Pancreas (tissue), 10 donors: ENCODE results near the gene IL23A. TPM values are rescaled to one million over a fixed set of nuclear protein-coding genes. Genes with fewer than 3 reads are reported as not detected.

Experiments used
- ATAC-seq, 4 donors: fragments of 200-7000 bp; cut with Tn5 transposase; one replicate each; pipeline versions ENCODE4 v1.8.0 to v1.9.1; 2020; ENCODE audit warnings: mild to moderate bottlenecking in 4 of 4, moderate library complexity in 4 of 4
- DNase-seq, 6 donors: peaks; one replicate each; pipeline ENCODE4 v3.0.0-alpha.2; 2020
- FAIRE-seq: peaks from 2 replicates; lab custom pipeline; 2012; peaks lifted over from hg19 to GRCh38; lab: Jason Lieb, UNC
- H3K27ac ChIP-seq, 4 donors: fragments of 200-600 bp; sonication (generic); 1 replicate in 3 of 4; 2 replicates in 1 of 4; pipeline versions ENCODE4 v1.5.0 to v1.8.0; 2020
- H3K27me3 ChIP-seq, 4 donors: fragments of 200-600 bp; one replicate each; pipeline ENCODE4 v1.8.0; 2021
- H3K36me3 ChIP-seq, 3 donors: fragments of 200-600 bp; sonication (generic) in 1 of 3; one replicate each; pipeline versions ENCODE4 v1.5.0 to v1.8.0; 2020 to 2021
- H3K4me1 ChIP-seq, 3 donors: fragments of 200-600 bp; one replicate each; pipeline ENCODE4 v1.8.0; 2021
- H3K4me3 ChIP-seq, 4 donors: fragments of 200-600 bp; sonication (generic) in 2 of 4; one replicate each; pipeline versions ENCODE4 v1.5.0 to v1.8.0; 2020 to 2021
- H3K9me3 ChIP-seq, 4 donors: fragments of 200-600 bp; one replicate each; pipeline ENCODE4 v1.8.0; 2021
- CTCF ChIP-seq, 4 donors: fragments of 200-600 bp; sonication (generic) in 3 of 4; IDR thresholded peaks; one replicate each; pipeline versions ENCODE4 v1.5.0 to v1.8.0; 2021; ENCODE audit warnings: antibody characterized with exemption in 4 of 4
- WGBS, 2 donors: extraction: QIAGEN DNeasy Blood & Tissue Kit; methylation state at CpG; one replicate each; pipeline ENCODE4 v1.1.7; 2013; 5-methylcytosine and 5-hydroxymethylcytosine counted together
- intact Hi-C, 3 donors: fragments of 100-400 bp; cut with DNase I; formaldehyde crosslinking; loops; one replicate each; pipeline versions ENCODE4 v1.11.1 to v1.14.2; 2022
- polyA plus RNA-seq, 2 donors: library from polyadenylated mRNA; stranded (reverse); fragments of 200-250 nt; gene quantifications; one replicate each; pipeline ENCODE4 v1.2.3, GENCODE V29; 2013
- total RNA-seq, 6 donors: library from RNA; stranded (reverse); fragmentation: NEBNext Ultra II Directional in 4 of 6; extraction: Animal tissue kit (Norgen Biotek cat#: 25700) in 4 of 6; gene quantifications; one replicate each; pipeline versions ENCODE4 v1.2.1 to v1.2.4, GENCODE V29; 2021 to 2023
- donor health status: healthy with polysubstance abuse.
- donor health status: DM: no; HTN: no; CAD: no; lungs with moderate emphysema.
- donor health status: DM: no; HTN: no; CAD: no.
- donor health status: control.
- donor health status: control.
- donor health status: Bipolar disorder and iron deficiency.
- donor health status: DM: yes; HTN: yes; CAD: no.
- donor health status: DM: no; HTN: no; CAD: no.
- donor health status: DM: no; HTN: no; CAD: no.
- donor health status: DM: yes; HTN: yes; CAD: no.

Gene IL23A
- total and polyA plus RNA-seq, 8 donors: 0.20 to 3.7 (median 0.41) TPM; not detected in 1

GRCh38 chr12:56304872-56305590 lies 33.7 kb upstream of the IL23A start:
- no peaks in the 10 kb centered on the region for H3K9me3 ChIP-seq
- WGBS, 2 donors: 92 to 93% methylated on average over 8 of the region's 8 CpGs
- peaks cover 0 to 5% (median 3%) of the 10 kb centered on the region in 3 donors for H3K4me1 ChIP-seq
- no peak overlapping the region for H3K4me3 ChIP-seq
- TF ChIP-seq CTCF (IDR thresholded peaks at IDR 0.05): no peak
- H3K27me3 ChIP-seq: no peaks in the 10 kb centered on the region
- DNase-seq: no peak
- intact Hi-C loops: no loop called here
- no peak overlapping the region for H3K27ac ChIP-seq
- FAIRE-seq: no peak
- peaks cover 0 to 7% (median 5%) of the 10 kb centered on the region in 3 donors for H3K36me3 ChIP-seq
- no peak for ATAC-seq

- Histone ChIP-seq H3K36me3 (peaks cover 0 to 7% (median 5%) of the 10 kb centered on the region in 3 donors), H3K4me3 (no peak overlapping the region), H3K27ac (no peak overlapping the region), H3K27me3 (no peaks in the 10 kb centered on the region), H3K4me1 (no peaks in the 10 kb centered on the region), H3K9me3 (no peaks in the 10 kb centered on the region)
- no peak for FAIRE-seq
- no peak for TF ChIP-seq CTCF (IDR thresholded peaks at IDR 0.05)
- intact Hi-C loops: no loop called here
- WGBS, 2 donors: 94 to 96% methylated on average over 7 of the region's 7 CpGs
- ATAC-seq: no peak
- no peak for DNase-seq
These were observed 31.3 kb upstream of the IL23A start for GRCh38 chr12:56307221-56307965.

GRCh38 chr12:56308714-56309113 lies 30.0 kb upstream of the IL23A start:
- TF ChIP-seq CTCF (IDR thresholded peaks at IDR 0.05): no peak
- H3K4me3 ChIP-seq: no peak overlapping the region
- ATAC-seq: no peak
- no peak for DNase-seq
- FAIRE-seq: no peak
- H3K27ac ChIP-seq: no peak overlapping the region
- no peaks in the 10 kb centered on the region for H3K9me3 ChIP-seq
- no peaks in the 10 kb centered on the region for H3K27me3 ChIP-seq
- no peaks in the 10 kb centered on the region for H3K4me1 ChIP-seq
- peaks cover 0 to 7% (median 5%) of the 10 kb centered on the region in 3 donors for H3K36me3 ChIP-seq
- intact Hi-C loops: no loop called here
- 88 to 91% methylated on average over 3 of the region's 3 CpGs for WGBS, 2 donors

- no peak for TF ChIP-seq CTCF (IDR thresholded peaks at IDR 0.05)
- no peaks in the 10 kb centered on the region for H3K9me3 ChIP-seq
- DNase-seq (no peak), ATAC-seq (no peak), FAIRE-seq (no peak)
- intact Hi-C loops: no loop called here
- whole genome bisulfite sequencing, 2 donors: 94 to 95% methylated on average over 12 of the region's 12 CpGs
- H3K36me3 ChIP-seq: peaks cover 0 to 7% (median 5%) of the 10 kb centered on the region in 3 donors
- H3K27me3 ChIP-seq: no peaks in the 10 kb centered on the region
- H3K27ac ChIP-seq: no peak overlapping the region
- H3K4me3 ChIP-seq: no peak overlapping the region
- H3K4me1 ChIP-seq: peaks cover 6 to 10% (median 6%) of the 10 kb centered on the region in 3 donors
These were observed 27.7 kb upstream of the IL23A start for GRCh38 chr12:56311003-56311402.
